Liver (tissue), 9 donors: ENCODE measurements around the gene TAF6. TPM values are rescaled to one million over a fixed set of nuclear protein-coding genes. Genes with fewer than 3 reads are reported as not detected.

Experiments used
- DNase-seq: peaks from one replicate; pipeline ENCODE4 v3.0.0-alpha.2; 2017; ENCODE audit warnings: low spot score
- H3K27ac ChIP-seq, 2 donors: one replicate each; pipeline ENCODE4 v1.7.0; 2013; ENCODE audit warnings: inconsistent platforms in 2 of 2, low read length in 2 of 2, control low read depth in 1 of 2, low read depth in 1 of 2, mild to moderate bottlenecking in 1 of 2
- H3K27me3 ChIP-seq, 4 donors: one replicate each; pipeline versions ENCODE4 v1.6.1 to v1.7.0; 2013; ENCODE audit warnings: low read length in 3 of 4, inconsistent platforms in 1 of 4, mild to moderate bottlenecking in 1 of 4, moderate library complexity in 1 of 4; ENCODE audit not compliant: control insufficient read depth in 4 of 4, insufficient read depth in 4 of 4
- H3K36me3 ChIP-seq, 4 donors: one replicate each; pipeline versions ENCODE4 v1.6.1 to v1.7.0; 2013; ENCODE audit warnings: low read length in 3 of 4, mild to moderate bottlenecking in 3 of 4, low read depth in 1 of 4, moderate library complexity in 1 of 4; ENCODE audit not compliant: control insufficient read depth in 4 of 4, insufficient read depth in 3 of 4
- H3K4me1 ChIP-seq, 4 donors: one replicate each; pipeline versions ENCODE4 v1.6.1 to v1.7.0; 2013; ENCODE audit warnings: low read length in 3 of 4, mild to moderate bottlenecking in 3 of 4, moderate library complexity in 1 of 4; ENCODE audit not compliant: control insufficient read depth in 4 of 4, insufficient read depth in 4 of 4
- H3K4me3 ChIP-seq, 3 donors: one replicate each; pipeline versions ENCODE4 v1.6.1 to v1.7.0; 2013; ENCODE audit warnings: low read length in 3 of 3, control low read depth in 1 of 3, low read depth in 1 of 3, mild to moderate bottlenecking in 1 of 3
- H3K9ac ChIP-seq, 2 donors: one replicate each; pipeline ENCODE4 v1.7.0; 2013; ENCODE audit warnings: low read length in 2 of 2, mild to moderate bottlenecking in 2 of 2, moderate library complexity in 2 of 2, control low read depth in 1 of 2, low read depth in 1 of 2
- H3K9me3 ChIP-seq, 4 donors: one replicate each; pipeline versions ENCODE4 v1.6.1 to v1.7.0; 2013; ENCODE audit warnings: low read length in 3 of 4; ENCODE audit not compliant: control insufficient read depth in 4 of 4
- EGR1 ChIP-seq, 2 donors: IDR thresholded peaks; 2 replicates each; pipeline ENCODE4 v1.6.1; 2016 to 2018; ENCODE audit warnings: antibody characterized with exemption in 2 of 2, low read depth in 2 of 2
- FOXA1 ChIP-seq: IDR thresholded peaks from 2 replicates; pipeline ENCODE4 v1.6.1; 2016; ENCODE audit warnings: antibody characterized with exemption
- FOXA2 ChIP-seq: IDR thresholded peaks from 2 replicates; pipeline ENCODE4 v1.6.1; 2016; ENCODE audit warnings: antibody characterized with exemption
- GABPA ChIP-seq, 2 donors: IDR thresholded peaks in 1 of 2; conservative IDR thresholded peaks in 1 of 2; 2 replicates each; pipeline ENCODE4 v1.6.1; 2016; ENCODE audit warnings: antibody characterized with exemption in 2 of 2, mild to moderate bottlenecking in 1 of 2, moderate library complexity in 1 of 2
- HNF4A ChIP-seq, 2 donors: conservative IDR thresholded peaks; 2 replicates each; pipeline ENCODE4 v1.6.1; 2016; ENCODE audit warnings: antibody characterized with exemption in 2 of 2, mild to moderate bottlenecking in 2 of 2
- HNF4G ChIP-seq: IDR thresholded peaks from 2 replicates; pipeline ENCODE4 v1.6.1; 2016; ENCODE audit warnings: antibody characterized with exemption
- JUND ChIP-seq, 2 donors: IDR thresholded peaks; 2 replicates each; pipeline ENCODE4 v1.6.1; 2016; ENCODE audit warnings: antibody characterized with exemption in 2 of 2
- NR2F2 ChIP-seq: IDR thresholded peaks from 2 replicates; pipeline ENCODE4 v1.6.1; 2016; ENCODE audit warnings: antibody characterized with exemption
- RAD21 ChIP-seq, 2 donors: IDR thresholded peaks; 2 replicates each; pipeline ENCODE4 v1.6.1; 2016; ENCODE audit warnings: antibody characterized with exemption in 2 of 2, mild to moderate bottlenecking in 2 of 2
- RXRA ChIP-seq, 2 donors: IDR thresholded peaks; 2 replicates each; pipeline ENCODE4 v1.6.1; 2017 to 2018; ENCODE audit warnings: antibody characterized with exemption in 2 of 2, mild to moderate bottlenecking in 1 of 2
- SP1 ChIP-seq: IDR thresholded peaks from 2 replicates; pipeline ENCODE4 v1.6.1; 2018; ENCODE audit warnings: antibody characterized with exemption, mild to moderate bottlenecking
- TAF1 ChIP-seq: conservative IDR thresholded peaks from 2 replicates; pipeline ENCODE4 v1.6.1; 2016; ENCODE audit warnings: antibody characterized with exemption, mild to moderate bottlenecking
- YY1 ChIP-seq: IDR thresholded peaks from 2 replicates; pipeline ENCODE4 v1.6.1; 2016; ENCODE audit warnings: antibody characterized with exemption, mild to moderate bottlenecking
- WGBS: extraction: QIAGEN DNeasy Blood & Tissue Kit; methylation state at CpG from one replicate; pipeline ENCODE4 v1.1.7; 2013; 5-methylcytosine and 5-hydroxymethylcytosine counted together
- polyA plus RNA-seq, 2 donors: library from polyadenylated mRNA; stranded (reverse) in 1 of 2; unstranded in 1 of 2; fragments of 200-250 nt in 1 of 2; fragments of >200 nt in 1 of 2; fragmentation: Nextera tagmentation in 1 of 2; extraction: Ambion mirVana in 1 of 2; gene quantifications; one replicate each; pipeline versions ENCODE4 v1.2.1 to v1.2.3, GENCODE V29; 2013 to 2015
- total RNA-seq, 2 donors: library from RNA; depleted of rRNA; stranded (reverse); fragments of >200 nt; gene quantifications; one replicate each; pipeline ENCODE4 v1.2.3, GENCODE V29; 2014
- TF ChIP-seq, protein P1 (sequence below): IDR thresholded peaks from 2 replicates; pipeline ENCODE4 v1.6.1; 2016; ENCODE audit warnings: antibody characterized with exemption
- TF ChIP-seq, protein P2 (sequence below): fragments of 150-350 bp; IDR thresholded peaks from 2 replicates; pipeline ENCODE4 v1.5.1; 2017; ENCODE audit warnings: improper control_type of control experiment, low read depth, low read length; ENCODE audit not compliant: missing input control
- TF ChIP-seq, protein P3 (sequence below): IDR thresholded peaks from 2 replicates; pipeline ENCODE4 v1.6.1; 2016; ENCODE audit warnings: antibody characterized with exemption
- TF ChIP-seq, protein P4 (sequence below): IDR thresholded peaks from 2 replicates; pipeline ENCODE4 v1.6.1; 2016; ENCODE audit warnings: antibody characterized with exemption, mild to moderate bottlenecking
- TF ChIP-seq, protein P5 (sequence below): IDR thresholded peaks from 2 replicates; pipeline ENCODE4 v1.6.1; 2016; ENCODE audit warnings: antibody characterized with exemption
- donor health status: healthy.
- donor health status: healthy.
- donor health status: healthy.
- donor health status: healthy.
- donor health status: healthy.

The TAF6 gene
- total and polyA plus RNA-seq, 4 donors = 8.9 to 17.9 (median 16.2) TPM

DNA sequence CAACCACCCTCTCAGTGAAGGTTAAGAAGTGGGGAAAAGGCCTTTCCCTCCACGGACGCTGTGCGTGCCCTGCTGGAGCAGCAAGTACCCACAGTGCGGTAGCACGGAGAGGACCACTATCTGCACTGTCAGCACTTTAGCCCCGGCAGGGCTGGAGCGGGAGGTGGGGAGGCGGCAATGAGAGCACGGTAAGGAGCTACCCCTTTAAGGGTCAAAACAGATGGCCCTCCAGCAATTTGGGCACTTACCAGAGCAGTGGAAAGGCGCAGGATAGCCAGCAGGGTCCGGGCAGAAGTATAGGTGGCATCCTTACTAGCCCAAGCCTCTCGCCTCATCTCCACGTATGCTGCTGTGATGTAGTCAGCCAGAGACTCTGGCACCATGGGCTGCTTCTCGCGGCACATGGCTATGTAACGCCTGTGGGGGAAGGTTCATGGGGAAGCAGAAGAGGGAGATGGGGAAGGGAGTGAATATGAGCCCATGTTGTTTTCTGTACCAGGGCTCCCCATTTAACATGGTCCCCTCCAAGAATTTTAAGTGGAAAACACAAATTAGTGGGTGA lies 25.2 kb downstream of the TAF6 start:
- Histone ChIP-seq H3K4me1 (peaks cover 4 to 16% (median 10%) of the 10 kb centered on the region in 4 donors), H3K4me3 (no peak overlapping the region), H3K36me3 (peaks cover 34 to 84% (median 60%) of the 10 kb centered on the region in 4 donors), H3K27ac (no peak overlapping the region), H3K9ac (no peak overlapping the region), H3K9me3 (no peaks in the 10 kb centered on the region), H3K27me3 (no peaks in the 10 kb centered on the region)
- TF ChIP-seq, protein P1, sequence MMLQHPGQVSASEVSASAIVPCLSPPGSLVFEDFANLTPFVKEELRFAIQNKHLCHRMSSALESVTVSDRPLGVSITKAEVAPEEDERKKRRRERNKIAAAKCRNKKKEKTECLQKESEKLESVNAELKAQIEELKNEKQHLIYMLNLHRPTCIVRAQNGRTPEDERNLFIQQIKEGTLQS = no peak
- no peak for TF ChIP-seq EGR1 (IDR thresholded peaks at IDR 0.05; ENCODE audit: low read depth in 2 of 2)
- TF ChIP-seq NR2F2 = no peak
- TF ChIP-seq, protein P2, sequence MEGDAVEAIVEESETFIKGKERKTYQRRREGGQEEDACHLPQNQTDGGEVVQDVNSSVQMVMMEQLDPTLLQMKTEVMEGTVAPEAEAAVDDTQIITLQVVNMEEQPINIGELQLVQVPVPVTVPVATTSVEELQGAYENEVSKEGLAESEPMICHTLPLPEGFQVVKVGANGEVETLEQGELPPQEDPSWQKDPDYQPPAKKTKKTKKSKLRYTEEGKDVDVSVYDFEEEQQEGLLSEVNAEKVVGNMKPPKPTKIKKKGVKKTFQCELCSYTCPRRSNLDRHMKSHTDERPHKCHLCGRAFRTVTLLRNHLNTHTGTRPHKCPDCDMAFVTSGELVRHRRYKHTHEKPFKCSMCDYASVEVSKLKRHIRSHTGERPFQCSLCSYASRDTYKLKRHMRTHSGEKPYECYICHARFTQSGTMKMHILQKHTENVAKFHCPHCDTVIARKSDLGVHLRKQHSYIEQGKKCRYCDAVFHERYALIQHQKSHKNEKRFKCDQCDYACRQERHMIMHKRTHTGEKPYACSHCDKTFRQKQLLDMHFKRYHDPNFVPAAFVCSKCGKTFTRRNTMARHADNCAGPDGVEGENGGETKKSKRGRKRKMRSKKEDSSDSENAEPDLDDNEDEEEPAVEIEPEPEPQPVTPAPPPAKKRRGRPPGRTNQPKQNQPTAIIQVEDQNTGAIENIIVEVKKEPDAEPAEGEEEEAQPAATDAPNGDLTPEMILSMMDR = no peak
- TF ChIP-seq, protein P3, sequence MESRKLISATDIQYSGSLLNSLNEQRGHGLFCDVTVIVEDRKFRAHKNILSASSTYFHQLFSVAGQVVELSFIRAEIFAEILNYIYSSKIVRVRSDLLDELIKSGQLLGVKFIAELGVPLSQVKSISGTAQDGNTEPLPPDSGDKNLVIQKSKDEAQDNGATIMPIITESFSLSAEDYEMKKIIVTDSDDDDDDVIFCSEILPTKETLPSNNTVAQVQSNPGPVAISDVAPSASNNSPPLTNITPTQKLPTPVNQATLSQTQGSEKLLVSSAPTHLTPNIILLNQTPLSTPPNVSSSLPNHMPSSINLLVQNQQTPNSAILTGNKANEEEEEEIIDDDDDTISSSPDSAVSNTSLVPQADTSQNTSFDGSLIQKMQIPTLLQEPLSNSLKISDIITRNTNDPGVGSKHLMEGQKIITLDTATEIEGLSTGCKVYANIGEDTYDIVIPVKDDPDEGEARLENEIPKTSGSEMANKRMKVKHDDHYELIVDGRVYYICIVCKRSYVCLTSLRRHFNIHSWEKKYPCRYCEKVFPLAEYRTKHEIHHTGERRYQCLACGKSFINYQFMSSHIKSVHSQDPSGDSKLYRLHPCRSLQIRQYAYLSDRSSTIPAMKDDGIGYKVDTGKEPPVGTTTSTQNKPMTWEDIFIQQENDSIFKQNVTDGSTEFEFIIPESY = no peak
- no peak for TF ChIP-seq SP1
- no peak for TF ChIP-seq HNF4A (conservative IDR thresholded peaks at IDR 0.05)
- no peak for TF ChIP-seq RXRA (IDR thresholded peaks at IDR 0.05)
- no peak for TF ChIP-seq RAD21 (IDR thresholded peaks at IDR 0.05)
- no peak for TF ChIP-seq FOXA2
- no peak for TF ChIP-seq TAF1
- TF ChIP-seq YY1 = no peak
- TF ChIP-seq GABPA (IDR thresholded peaks at IDR 0.05 in 1 of 2, conservative IDR thresholded peaks at IDR 0.05 in 1 of 2) = no peak
- TF ChIP-seq JUND (IDR thresholded peaks at IDR 0.05) = no peak
- TF ChIP-seq HNF4G = no peak
- TF ChIP-seq FOXA1 = no peak
- TF ChIP-seq, protein P4, sequence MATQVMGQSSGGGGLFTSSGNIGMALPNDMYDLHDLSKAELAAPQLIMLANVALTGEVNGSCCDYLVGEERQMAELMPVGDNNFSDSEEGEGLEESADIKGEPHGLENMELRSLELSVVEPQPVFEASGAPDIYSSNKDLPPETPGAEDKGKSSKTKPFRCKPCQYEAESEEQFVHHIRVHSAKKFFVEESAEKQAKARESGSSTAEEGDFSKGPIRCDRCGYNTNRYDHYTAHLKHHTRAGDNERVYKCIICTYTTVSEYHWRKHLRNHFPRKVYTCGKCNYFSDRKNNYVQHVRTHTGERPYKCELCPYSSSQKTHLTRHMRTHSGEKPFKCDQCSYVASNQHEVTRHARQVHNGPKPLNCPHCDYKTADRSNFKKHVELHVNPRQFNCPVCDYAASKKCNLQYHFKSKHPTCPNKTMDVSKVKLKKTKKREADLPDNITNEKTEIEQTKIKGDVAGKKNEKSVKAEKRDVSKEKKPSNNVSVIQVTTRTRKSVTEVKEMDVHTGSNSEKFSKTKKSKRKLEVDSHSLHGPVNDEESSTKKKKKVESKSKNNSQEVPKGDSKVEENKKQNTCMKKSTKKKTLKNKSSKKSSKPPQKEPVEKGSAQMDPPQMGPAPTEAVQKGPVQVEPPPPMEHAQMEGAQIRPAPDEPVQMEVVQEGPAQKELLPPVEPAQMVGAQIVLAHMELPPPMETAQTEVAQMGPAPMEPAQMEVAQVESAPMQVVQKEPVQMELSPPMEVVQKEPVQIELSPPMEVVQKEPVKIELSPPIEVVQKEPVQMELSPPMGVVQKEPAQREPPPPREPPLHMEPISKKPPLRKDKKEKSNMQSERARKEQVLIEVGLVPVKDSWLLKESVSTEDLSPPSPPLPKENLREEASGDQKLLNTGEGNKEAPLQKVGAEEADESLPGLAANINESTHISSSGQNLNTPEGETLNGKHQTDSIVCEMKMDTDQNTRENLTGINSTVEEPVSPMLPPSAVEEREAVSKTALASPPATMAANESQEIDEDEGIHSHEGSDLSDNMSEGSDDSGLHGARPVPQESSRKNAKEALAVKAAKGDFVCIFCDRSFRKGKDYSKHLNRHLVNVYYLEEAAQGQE = no peak
- TF ChIP-seq, protein P5, sequence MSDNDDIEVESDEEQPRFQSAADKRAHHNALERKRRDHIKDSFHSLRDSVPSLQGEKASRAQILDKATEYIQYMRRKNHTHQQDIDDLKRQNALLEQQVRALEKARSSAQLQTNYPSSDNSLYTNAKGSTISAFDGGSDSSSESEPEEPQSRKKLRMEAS = no peak
- no peak for DNase-seq
- WGBS = 86% methylated on average over 16 of the region's 16 CpGs
